ENCODE measurements around the gene OR52K2. TPM values are rescaled to one million over a fixed set of nuclear protein-coding genes. Genes with fewer than 3 reads are reported as not detected.

Gene OR52K2
- total RNA-seq, 1 experiment from 2014 or later: not detected

DNA sequence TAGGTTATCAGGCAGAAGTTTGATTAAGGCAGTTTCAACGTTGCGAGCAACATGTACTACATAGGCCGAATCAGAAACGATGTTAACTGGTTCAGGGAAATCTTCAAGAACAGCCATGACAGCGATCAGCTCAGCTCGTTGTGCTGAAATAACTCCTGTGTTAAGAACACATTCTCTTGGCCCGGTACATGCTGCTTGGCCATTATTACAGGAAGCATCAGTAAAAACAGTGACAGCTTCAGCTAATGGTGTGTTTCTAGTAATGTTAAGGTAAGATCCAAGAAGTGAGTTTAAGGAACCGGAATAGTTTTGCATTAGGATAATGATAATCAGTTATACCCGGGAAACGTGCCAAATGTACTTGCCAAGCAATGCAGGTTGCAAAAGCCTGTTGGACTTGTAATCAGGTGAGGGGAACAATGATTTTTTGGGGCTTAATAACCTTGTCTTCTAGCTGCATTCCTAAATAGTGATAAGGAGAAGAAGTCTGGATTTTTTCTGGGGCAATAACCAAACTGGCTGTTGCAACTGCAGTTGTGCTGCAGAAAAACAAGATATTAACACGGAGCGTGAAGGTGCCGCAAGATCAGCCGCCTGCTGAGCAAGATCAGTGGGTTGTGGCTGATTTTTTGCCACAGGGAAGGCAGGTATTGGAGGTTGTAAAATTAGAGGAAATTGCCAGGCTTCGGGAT lies 47.6 kb downstream of the OR52K2 start:
- Mint-ChIP-seq H3K27ac (ENCODE audit: low read depth, unreplicated experiment) (no peak overlapping the region), H3K27me3 (ENCODE audit: insufficient read depth, unreplicated experiment) (peaks cover 50% of the 10 kb centered on the region), H3K4me1 (ENCODE audit: insufficient read depth, unreplicated experiment) (no peaks in the 10 kb centered on the region), H3K4me3 (ENCODE audit: unreplicated experiment) (no peak overlapping the region), H3K36me3 (ENCODE audit: insufficient read depth, unreplicated experiment) (no peaks in the 10 kb centered on the region), H3K9me3 (ENCODE audit: unreplicated experiment) (no peaks in the 10 kb centered on the region)
- TF ChIP-seq, protein P1, sequence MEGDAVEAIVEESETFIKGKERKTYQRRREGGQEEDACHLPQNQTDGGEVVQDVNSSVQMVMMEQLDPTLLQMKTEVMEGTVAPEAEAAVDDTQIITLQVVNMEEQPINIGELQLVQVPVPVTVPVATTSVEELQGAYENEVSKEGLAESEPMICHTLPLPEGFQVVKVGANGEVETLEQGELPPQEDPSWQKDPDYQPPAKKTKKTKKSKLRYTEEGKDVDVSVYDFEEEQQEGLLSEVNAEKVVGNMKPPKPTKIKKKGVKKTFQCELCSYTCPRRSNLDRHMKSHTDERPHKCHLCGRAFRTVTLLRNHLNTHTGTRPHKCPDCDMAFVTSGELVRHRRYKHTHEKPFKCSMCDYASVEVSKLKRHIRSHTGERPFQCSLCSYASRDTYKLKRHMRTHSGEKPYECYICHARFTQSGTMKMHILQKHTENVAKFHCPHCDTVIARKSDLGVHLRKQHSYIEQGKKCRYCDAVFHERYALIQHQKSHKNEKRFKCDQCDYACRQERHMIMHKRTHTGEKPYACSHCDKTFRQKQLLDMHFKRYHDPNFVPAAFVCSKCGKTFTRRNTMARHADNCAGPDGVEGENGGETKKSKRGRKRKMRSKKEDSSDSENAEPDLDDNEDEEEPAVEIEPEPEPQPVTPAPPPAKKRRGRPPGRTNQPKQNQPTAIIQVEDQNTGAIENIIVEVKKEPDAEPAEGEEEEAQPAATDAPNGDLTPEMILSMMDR (IDR thresholded peaks at IDR 0.05; ENCODE audit: unreplicated experiment): no peak
- POLR2A ChIA-PET: interaction anchor here (0.7 kb wide), 1 partner anchor 528 kb away, joined by 3 read pairs; no protein-coding TSS in a partner anchor
- intact Hi-C loops (cut with micrococcal nuclease): no loop called here
- CTCF ChIA-PET: interaction anchor here (0.7 to 12.3 kb wide), 3 partner anchors 42 to 318 kb away, joined by 3 to 316 read pairs (median 40); no protein-coding TSS in a partner anchor
- no TSS peak for BruUV-seq (replicated peaks)
- DNase-seq (ENCODE audit: unreplicated experiment): peak; percentile 23

Other genes starting within 250 kb of the OR52K2 start
- gene OR52B4, start 80.9 kb upstream of the OR52K2 start, total RNA-seq (2022): not detected in 2 replicates
- gene TRIM21, start 55.6 kb upstream of the OR52K2 start, total RNA-seq (2022): 6.4 and 11.8 TPM in 2 replicates
- gene OR52K1, start 33.4 kb downstream of the OR52K2 start, total RNA-seq (2022): not detected in 2 replicates
- gene OR52M1, start 95.9 kb downstream of the OR52K2 start, total RNA-seq (2022): not detected in 2 replicates
- not detected in 2 replicates for gene OR52I2, start 132.4 kb downstream of the OR52K2 start, total RNA-seq (2022)
- gene OR52I1, start 144.7 kb downstream of the OR52K2 start, total RNA-seq (2022): not detected in 2 replicates
- gene TRIM68, start 158.9 kb downstream of the OR52K2 start, total RNA-seq (2022): 7.9 and 9.0 TPM in 2 replicates
- not detected in 2 replicates for gene OR51D1, start 188.2 kb downstream of the OR52K2 start, total RNA-seq (2022)
- gene OR51E1, start 194.7 kb downstream of the OR52K2 start, total RNA-seq (2022): not detected in 2 replicates
- gene OR51E2, start 248.6 kb downstream of the OR52K2 start, total RNA-seq (2022): not detected in 2 replicates